RPMI7951 (cell line): Measurements from ENCODE around the gene RPN2. TPM values are rescaled to one million over a fixed set of nuclear protein-coding genes. Genes with fewer than 3 reads are reported as not detected.

Experiments
- DNase-seq: peaks from one replicate; pipeline ENCODE4 v3.0.0-alpha.2; 2012; ENCODE audit warnings: low read depth
- total RNA-seq: library from RNA; depleted of rRNA; stranded (reverse); fragments of >200 nt; shearing (Covaris generic); gene quantifications from 2 replicates; pipeline ENCODE4 v1.2.3, GENCODE V29; 2014

Gene RPN2
- total RNA-seq, 1 experiment from 2014 or later = 744 TPM

DNA sequence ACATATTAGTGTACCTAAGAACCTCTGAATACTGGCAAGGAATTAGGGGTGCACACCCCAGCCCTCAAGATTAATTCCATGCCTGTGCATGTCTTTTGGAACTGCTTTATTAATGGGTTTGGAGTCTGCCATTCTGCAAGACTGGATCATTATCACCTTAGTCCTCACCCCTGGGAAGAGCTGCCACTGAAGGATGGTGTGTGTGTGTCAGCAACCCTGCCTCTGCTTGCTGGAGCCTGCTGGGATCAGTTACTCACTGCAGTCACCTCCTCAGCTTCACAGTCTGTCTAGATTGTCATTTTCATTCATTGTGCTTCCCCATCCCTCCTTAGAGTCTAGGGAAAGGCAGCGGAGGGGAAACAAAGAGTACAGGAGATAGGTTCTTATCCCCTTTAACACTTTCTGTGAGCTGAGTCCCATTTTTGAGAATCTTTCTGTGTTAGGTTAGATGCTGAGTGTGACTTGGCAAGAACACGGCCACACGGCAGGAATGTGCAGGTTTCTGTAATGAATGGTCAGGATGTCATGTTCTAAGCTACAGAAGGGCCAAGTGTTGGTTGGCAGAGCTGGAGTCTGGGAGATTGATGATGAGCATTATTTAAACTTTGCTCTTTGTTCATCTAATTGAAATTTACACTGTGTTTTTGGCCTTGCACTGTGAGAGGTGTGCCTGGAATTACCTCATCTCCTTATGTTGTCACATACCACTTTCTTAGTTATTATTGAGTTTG lies 61.4 kb downstream of the RPN2 start:
- DNase-seq = no peak

DNA sequence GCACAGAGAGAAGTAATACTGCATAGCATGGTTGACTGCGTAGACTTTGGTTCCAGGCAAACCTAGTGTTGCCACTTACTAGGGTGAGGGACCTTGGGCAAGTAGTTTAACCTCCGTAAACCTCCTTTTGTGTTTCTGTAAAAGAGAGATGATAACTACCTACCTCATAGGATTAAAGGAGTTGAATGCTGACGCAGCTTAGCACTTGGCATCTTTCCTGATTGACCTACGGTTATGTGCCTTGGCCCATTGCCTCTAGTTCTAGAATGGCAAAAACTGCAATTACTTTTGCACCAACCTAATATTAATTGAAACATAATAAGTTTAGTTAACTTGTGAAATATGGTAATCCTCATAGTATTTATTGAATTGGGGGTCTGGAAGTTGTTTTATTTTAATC lies 63.4 kb downstream of the RPN2 start:
- no peak for DNase-seq

GRCh38 chr20:37243076-37243936 lies 64.2 kb downstream of the RPN2 start:
- DNase-seq = no peak

DNA sequence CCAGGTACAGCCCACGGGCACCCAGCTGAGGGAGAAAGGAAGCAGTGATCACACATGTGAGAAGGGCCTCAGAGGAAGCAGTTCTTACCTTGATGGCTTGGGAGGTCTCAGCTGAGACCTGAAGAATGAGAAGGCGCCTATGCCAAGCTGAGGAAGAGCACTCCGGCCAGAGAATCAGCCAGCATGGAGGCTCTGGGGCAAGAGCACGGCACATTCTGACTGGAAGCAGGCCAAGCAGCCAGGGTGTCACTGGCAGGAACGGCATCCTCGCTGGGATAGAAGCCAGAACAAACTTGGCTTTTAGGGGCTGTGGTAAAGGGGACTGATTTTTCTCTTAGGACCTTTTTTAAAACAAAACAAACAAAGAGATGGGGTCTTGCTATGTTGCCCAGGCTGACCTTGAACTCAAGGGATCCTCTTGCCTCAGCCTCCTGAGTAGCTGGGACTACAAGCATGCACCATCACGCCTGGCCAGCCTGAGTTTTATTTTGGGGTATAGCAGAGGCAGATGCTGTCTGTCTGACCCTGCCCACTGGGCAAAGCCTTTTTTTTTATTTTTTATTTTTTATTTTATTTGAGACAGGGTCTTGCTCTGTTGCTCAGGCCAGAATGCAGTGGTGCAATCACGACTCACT lies 64.9 kb downstream of the RPN2 start:
- no peak for DNase-seq

DNA sequence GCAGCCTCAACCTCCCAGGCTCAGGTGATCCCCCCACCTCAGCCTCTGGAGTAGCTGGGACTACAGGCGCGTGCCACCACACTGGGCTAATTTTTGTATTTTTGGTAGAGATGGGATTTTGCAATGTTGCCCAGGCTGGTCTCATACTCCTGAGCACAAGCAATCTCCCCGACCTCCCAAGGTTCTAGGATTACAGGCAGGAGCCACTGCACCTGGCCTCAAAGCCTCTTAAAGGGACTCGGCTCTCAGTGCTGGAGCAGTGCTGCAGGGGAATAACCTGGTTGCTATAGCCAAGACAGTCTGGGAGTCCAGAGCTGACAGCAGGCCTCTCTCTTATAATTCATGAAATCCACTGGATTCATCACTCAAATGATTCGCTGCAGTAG lies 65.4 kb downstream of the RPN2 start:
- no peak for DNase-seq

- DNase-seq = no peak
Observed at GRCh38 chr20:37245216-37246150, 66.4 kb downstream of the RPN2 start.

- no peak for DNase-seq
Observed at GRCh38 chr20:37246736-37247135, 67.6 kb downstream of the RPN2 start.

- DNase-seq = no peak
Observed at GRCh38 chr20:37247547-37247946, 68.4 kb downstream of the RPN2 start.

- DNase-seq = no peak
Observed at GRCh38 chr20:37249304-37249703, 70.2 kb downstream of the RPN2 start.

GRCh38 chr20:37251825-37252477 lies 72.8 kb downstream of the RPN2 start:
- DNase-seq = no peak

DNA sequence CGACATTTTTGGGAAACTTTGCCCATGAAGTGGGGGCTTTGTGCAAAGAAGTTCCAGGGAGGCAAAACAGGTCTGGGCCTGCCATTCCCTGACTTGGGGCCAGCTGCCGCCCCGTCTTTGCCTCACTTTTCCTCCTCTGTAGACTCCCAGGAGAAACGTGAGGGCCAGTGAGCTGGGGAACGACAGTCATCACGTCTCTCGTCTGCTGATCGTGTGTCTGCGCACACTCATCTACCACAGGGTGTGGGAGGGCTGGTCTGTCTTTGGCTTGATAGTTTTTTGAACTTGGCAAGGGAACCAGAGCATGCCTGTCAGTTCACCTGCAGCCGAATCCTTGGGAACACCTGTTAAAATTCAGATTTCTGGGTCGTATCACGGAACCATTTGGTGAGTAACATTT lies 74.0 kb downstream of the RPN2 start:
- DNase-seq = no peak

DNA sequence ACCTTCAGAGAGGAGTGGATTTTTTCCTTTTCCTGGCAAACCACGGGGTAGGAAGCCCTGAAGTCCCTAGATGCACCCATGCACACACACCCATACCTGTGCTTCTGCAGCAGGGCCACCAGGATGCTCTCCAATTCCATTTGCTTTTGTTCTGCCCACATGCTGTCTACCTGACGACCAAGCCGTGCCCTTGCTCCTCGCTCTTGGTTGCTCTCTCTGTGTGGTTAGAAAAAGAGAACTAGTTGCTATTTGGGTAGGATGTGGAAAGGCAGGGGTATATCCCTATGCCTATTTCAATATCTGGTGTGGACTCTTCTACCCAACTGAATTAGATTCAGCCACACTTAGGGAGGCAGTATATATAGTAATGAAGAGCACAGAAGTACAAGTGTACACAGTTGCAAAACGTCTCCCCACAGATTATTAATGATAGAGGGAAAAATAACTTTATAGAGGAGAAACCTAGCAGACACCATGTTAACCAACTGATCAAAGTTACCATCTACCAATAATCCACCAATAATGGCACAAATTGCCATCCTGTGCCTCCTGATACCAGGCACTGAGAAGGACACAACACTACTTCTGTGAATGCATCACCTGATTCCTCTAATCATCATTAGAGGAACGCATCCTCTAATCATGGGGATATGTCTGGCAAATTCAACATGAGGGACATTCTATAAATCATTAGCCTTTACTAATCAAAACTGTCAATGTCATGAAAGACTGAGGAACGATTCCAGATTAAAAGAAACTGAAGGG lies 75.2 kb downstream of the RPN2 start:
- no peak for DNase-seq

DNA sequence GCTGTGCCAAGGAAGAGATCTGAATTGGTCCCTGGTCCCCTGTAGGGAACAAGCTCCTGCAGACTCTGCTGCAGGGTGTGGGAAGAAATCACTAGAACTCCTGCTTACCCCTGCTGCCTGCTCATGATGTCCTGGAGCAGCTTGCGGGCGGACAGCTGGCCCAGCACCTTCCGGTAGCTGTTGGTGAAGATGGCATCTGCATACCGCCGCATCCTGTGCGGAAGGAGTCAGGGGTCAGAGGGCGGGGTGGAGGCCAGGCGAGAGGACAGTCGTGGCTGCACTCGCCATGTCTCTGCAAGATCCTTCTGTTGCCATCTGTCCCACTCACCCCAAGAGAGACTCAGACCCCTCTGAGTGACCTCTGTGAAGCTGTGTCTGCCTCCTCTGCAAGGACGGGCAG lies 77.2 kb downstream of the RPN2 start:
- no peak for DNase-seq

GRCh38 chr20:37257530-37257929 lies 78.4 kb downstream of the RPN2 start:
- DNase-seq = no peak

- no peak for DNase-seq
Observed at GRCh38 chr20:37257988-37258387, 78.9 kb downstream of the RPN2 start.

DNA sequence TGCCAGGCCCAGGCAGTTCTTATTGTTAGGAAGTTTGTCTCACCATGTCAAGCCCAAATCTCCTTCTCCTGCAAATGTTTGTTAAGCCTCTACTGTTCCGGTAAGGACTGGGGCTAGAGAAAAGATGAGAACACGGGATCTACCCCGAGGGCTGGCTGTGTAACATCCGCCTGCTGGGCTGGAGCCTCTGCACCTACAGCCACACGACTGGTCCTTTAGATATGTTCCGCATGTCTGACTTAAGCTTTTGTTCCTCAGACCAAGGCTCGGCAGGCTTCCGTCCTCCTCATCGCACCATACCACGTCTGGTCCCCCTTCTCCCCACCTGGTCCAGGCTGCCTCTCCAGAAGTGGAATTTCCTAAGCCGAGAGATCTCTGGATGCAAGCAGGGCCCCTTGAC lies 79.9 kb downstream of the RPN2 start:
- DNase-seq = no peak

DNA sequence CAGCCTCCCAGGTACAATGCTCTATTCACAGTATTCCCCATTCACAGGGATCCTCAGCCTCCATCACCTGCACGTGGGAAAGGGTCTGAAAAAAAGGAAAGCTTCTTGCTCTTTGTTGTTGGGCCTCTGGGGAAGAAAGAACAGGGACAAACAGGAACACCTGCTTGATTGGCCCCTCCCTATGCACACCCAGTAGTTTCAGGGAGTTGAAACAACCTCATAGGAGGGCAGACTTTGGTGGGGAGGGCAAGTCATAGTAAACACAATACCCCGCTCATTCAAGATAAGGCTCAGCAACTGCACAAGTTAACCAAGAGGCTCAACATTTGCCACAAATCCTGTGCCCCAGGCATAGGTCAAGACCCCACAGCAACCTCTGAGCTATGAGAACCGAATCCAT lies 80.7 kb downstream of the RPN2 start:
- no peak for DNase-seq

DNA sequence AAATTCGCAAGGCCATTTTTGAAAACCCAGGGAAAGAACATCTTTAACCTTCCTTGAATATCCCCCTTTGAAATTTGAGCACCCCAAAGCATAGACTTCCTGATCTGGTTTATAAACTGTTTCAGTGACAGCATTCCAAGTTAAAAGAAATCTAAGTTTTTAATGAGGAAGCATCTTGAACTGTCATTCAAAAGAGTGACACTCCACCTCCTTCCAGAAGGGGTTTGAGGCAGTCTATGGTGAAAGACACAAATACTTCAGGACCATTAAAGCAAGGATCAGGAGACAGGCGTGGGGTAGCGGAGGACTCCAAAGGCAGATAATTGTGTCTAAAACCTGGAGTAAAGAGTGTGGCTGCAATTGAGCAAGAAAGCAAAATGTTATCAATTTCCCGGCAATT lies 81.8 kb downstream of the RPN2 start:
- no peak for DNase-seq

- DNase-seq = no peak
Observed at GRCh38 chr20:37261714-37262113, 82.6 kb downstream of the RPN2 start, which contains the start of gene GHRH. Gene GHRH, minus strand, starts transcription at chr20:37261814. Its CDS starts 4,925 bp downstream, at chr20:37256889.

- no peak for DNase-seq
Observed at GRCh38 chr20:37262505-37262904, 83.4 kb downstream of the RPN2 start.
